Non-pigmented ciliary epithelial cell (primary cell): ENCODE data around the gene FAM209B.
"Not testable (repeated sequence)": the region's sequence is repeated elsewhere in the genome, so short reads cannot be mapped to it uniquely, and the experiment has no call there.

Source experiments
- DNase-seq: peaks from one replicate; pipeline ENCODE4 v3.0.0-alpha.2; 2010; ENCODE audit warnings: low read depth

FAM209B gene

GRCh38 chr20:56540415-56540814, 7.4 kb downstream of the FAM209B start:
- DNase-seq: peak; percentile 6

- DNase-seq: no peak
These were observed 9.5 kb downstream of the FAM209B start for GRCh38 chr20:56542489-56543030.

GRCh38 chr20:56551571-56551970, 18.5 kb downstream of the FAM209B start:
- no peak for DNase-seq

- no peak for DNase-seq
These were observed 20.0 kb downstream of the FAM209B start for GRCh38 chr20:56552911-56553629.

GRCh38 chr20:56554869-56555268, 21.8 kb downstream of the FAM209B start:
- DNase-seq: peak; percentile 97

GRCh38 chr20:56558968-56559367, 25.9 kb downstream of the FAM209B start:
- DNase-seq: no peak

- DNase-seq: not testable (repeated sequence)
These were observed 31.5 kb downstream of the FAM209B start for GRCh38 chr20:56564526-56564925.

GRCh38 chr20:56565511-56565910, 32.5 kb downstream of the FAM209B start:
- DNase-seq: no peak

GRCh38 chr20:56566621-56567020, 33.6 kb downstream of the FAM209B start:
- no peak for DNase-seq

GRCh38 chr20:56570832-56571231, 37.8 kb downstream of the FAM209B start:
- DNase-seq: no peak

- no peak for DNase-seq
These were observed 39.1 kb downstream of the FAM209B start for GRCh38 chr20:56572172-56572571.

GRCh38 chr20:56573986-56574385, 40.9 kb downstream of the FAM209B start:
- DNase-seq: no peak

- no peak for DNase-seq
These were observed 41.6 kb downstream of the FAM209B start for GRCh38 chr20:56574531-56575142.

- no peak for DNase-seq
These were observed 42.1 kb downstream of the FAM209B start for GRCh38 chr20:56575157-56575556.

GRCh38 chr20:56575961-56576360, 42.9 kb downstream of the FAM209B start:
- DNase-seq: no peak

GRCh38 chr20:56579301-56579710, 46.3 kb downstream of the FAM209B start:
- no peak for DNase-seq

- no peak for DNase-seq
These were observed 47.2 kb downstream of the FAM209B start for GRCh38 chr20:56580226-56580625.

GRCh38 chr20:56581701-56582100, 48.7 kb downstream of the FAM209B start:
- DNase-seq: no peak

- no peak for DNase-seq
These were observed 49.5 kb downstream of the FAM209B start for GRCh38 chr20:56582542-56582941.

- DNase-seq: no peak
These were observed 51.9 kb downstream of the FAM209B start for GRCh38 chr20:56584916-56585315.
